Astrocyte of the spinal cord (primary cell): ENCODE data around the gene USP47.

Experiments
- DNase-seq: peaks from one replicate; pipeline ENCODE4 v3.0.0; 2011; ENCODE audit warnings: low read depth, low spot score
- H3K4me3 ChIP-seq: 2 replicates; pipeline ENCODE4 v1.5.1; 2011; ENCODE audit warnings: low read depth, mild to moderate bottlenecking, low read length, moderate library complexity
- in situ Hi-C: cut with HindIII; loops from 2 replicates; pipeline ENCODE4 v1.10.0; 2017; ENCODE audit warnings: low sequenced_read_pairs
- TF ChIP-seq, protein P1 (sequence below): IDR thresholded peaks from 2 replicates; pipeline ENCODE4 v1.5.1; 2012; ENCODE audit warnings: low read depth, mild to moderate bottlenecking, low read length, inconsistent platforms

USP47 gene

DNA sequence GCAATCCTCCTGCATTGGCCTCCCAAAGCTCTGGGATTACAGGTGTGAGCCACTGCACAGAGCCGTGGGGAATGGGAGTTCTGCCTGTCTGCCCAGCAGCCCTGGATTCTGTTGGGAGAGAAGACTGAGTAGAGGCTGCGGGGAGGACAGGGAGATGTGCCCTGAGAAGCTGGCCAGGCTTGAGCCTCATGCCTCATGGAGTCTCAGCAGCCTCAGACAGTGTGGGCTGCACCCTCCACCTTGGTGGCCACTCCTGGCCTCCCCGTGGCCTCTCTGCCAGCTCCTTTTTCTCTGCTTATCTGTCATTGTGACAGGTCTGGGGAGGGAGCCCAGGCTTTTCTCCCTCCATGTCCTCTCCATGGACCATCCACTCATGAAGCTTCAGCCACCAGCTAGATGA, 123.4 kb downstream of the USP47 start:
- TF ChIP-seq, protein P1, sequence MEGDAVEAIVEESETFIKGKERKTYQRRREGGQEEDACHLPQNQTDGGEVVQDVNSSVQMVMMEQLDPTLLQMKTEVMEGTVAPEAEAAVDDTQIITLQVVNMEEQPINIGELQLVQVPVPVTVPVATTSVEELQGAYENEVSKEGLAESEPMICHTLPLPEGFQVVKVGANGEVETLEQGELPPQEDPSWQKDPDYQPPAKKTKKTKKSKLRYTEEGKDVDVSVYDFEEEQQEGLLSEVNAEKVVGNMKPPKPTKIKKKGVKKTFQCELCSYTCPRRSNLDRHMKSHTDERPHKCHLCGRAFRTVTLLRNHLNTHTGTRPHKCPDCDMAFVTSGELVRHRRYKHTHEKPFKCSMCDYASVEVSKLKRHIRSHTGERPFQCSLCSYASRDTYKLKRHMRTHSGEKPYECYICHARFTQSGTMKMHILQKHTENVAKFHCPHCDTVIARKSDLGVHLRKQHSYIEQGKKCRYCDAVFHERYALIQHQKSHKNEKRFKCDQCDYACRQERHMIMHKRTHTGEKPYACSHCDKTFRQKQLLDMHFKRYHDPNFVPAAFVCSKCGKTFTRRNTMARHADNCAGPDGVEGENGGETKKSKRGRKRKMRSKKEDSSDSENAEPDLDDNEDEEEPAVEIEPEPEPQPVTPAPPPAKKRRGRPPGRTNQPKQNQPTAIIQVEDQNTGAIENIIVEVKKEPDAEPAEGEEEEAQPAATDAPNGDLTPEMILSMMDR, result no peak
- no peak overlapping the region for H3K4me3 ChIP-seq
- no peak for DNase-seq
- in situ Hi-C loops, result no loop called here

DNA sequence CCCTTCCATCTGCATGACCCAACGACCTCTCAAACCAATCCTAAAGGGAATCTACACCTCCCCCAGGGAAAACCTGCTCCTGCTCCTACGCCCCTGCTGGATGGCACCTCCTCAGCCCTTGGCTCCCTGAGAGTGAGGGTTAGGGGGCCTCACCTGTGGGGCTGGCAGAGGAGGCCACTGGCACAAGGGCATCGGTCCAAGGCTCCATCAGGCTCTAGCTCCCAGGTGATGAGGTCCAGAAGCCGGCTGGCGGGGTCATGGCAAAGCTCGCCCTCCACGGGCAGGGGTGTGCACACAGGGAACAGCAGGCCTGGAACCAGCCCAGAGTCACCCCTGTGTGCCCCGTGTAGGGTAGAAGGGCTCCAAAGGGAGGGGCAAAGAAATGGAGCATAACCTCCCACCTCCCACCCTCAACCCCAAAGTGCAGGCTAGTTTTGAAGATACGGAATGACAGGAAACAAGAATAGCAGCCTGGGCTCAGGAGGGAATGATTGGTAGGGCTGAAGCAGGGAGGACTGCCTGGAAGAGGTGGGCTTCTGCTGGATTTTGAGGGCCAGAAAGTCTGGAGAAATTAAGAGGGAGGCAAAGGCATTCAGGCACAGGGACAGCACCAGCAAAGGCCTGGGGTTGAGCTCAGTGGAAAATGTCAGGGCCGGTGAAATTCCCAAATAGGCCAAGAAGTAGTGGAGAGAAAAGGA, 124.0 kb downstream of the USP47 start:
- in situ Hi-C loops, result no loop called here
- H3K4me3 ChIP-seq, result no peak overlapping the region
- TF ChIP-seq, protein P1, result no peak
- DNase-seq, result no peak

DNA sequence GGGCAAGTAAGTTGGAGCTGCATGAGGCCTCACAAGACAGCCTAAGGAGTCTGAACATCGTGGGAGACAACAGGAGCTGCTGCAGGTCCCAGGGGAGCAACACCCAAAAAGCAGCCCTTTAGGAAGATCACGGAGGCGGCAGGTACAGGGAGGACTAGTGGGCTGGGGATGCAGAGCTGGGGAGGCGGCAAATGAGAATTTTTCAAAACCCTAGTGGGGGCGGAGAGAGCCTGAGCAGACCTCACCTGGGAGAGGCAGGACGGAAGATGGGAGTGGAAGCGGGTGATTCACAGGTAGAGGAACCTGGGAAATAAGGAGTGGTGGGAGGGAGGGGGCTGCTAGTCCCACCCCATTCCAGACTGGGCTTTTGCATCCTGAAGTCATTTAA, 124.6 kb downstream of the USP47 start:
- TF ChIP-seq, protein P1, result no peak

DNA sequence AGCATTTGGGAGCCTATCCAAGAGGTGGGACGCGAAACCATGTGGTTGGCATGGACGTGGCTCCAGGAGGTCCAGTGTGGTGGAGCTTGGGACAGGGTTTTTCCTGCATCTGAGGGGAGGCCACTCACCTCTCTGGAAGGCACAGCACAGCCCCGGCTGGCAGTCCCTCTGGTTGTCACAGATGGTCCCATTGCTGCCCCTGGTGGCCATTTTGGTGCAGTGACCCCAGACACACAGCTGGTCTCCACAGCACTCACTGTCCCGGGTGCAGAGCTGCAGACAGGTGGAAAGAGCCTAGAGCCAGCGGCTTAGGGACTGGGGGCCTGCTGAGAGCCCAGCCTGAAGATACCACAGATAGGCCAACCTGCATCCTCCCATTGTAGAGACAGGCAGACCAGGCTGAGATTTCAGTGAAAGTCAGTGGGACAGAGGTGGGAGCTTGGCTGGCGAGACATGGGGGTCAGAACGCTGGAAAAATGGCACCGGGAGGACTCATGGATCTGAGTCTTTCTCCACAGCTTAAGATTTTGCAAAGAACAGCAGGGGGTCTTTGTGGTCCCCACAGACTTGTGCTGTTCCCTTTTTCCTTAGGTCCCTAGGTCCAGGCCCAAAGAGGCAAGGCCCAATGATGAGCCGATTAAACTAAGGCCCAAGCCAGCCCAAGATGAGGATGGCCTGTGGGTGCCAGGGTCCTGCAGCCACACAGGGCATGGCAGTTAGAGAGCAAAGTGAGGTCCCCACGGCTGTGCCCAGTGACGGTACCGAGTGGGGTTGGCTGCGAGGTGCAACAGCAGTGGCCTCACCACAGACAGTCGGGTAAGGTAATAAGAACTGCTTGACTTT, 125.3 kb downstream of the USP47 start:
- H3K4me3 ChIP-seq, result no peak overlapping the region
- no peak for DNase-seq
- TF ChIP-seq, protein P1, result peak; percentile 88
- in situ Hi-C loops, result no loop called here

More for the DNA sequence above, 124.6 kb downstream of the USP47 start:
- no peak overlapping the region for H3K4me3 ChIP-seq
- in situ Hi-C loops, result no loop called here
- DNase-seq, result no peak

DNA sequence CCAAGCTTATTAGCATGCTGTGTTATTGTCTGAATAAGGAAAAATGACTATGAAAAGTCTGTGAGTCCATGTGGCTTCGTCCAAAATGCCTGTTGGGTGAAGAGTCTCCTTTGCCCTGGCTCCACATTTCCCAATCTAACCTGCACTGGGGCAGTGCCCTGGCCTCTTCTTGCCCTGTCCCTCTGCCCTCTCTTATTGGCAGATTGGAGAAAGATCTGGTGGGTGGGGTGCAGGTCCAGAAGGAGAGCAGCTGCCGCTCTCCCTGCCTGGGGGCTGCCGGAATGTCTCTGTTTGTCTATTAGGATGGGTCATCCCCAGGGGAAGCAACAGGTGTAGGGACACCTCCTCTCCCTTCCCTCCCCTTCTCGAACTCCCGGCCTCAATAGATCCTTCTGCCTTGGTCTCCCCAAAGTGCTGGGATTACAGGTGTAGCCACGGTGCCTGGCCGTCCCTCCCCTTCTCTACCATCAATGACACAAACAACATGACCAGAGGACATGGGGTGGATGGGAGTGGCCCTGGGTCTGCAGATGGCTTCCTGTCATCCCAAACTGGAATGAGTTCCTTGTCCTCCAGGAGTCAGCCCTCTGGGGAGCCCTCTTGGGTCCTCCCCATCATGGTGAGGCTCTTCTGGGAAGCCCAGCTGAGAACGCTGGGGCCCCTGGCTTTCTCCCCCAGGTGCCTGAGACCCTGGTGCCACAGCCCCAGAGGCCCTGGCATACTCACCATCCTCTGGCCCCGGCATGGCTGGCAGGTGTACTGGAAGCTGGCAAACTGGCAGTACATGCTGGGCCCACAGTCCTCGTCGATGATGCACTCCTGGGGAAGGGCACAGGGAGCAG, 126.1 kb downstream of the USP47 start:
- in situ Hi-C loops, result no loop called here
- TF ChIP-seq, protein P1, result no peak
- no peak for DNase-seq
- H3K4me3 ChIP-seq, result no peak overlapping the region
